ENCODE data around the gene TXNRD3.

GRCh38 chr3:126618760-126619159 lies 36.2 kb downstream of the TXNRD3 start:
- TF ChIP-seq POLR2A (IDR thresholded peaks at IDR 0.05) (no peak), CTCF (IDR thresholded peaks at IDR 0.05) (no peak)

All from right lobe of liver (tissue), 4 donors.